Osteocyte (in vitro differentiated cells): ENCODE data around the gene SEMA3A. TPM values are rescaled to one million over a fixed set of nuclear protein-coding genes. Genes with fewer than 3 reads are reported as not detected.

Source experiments
- DNase-seq: peaks from one replicate; pipeline ENCODE4 v3.0.0; 2021; ENCODE audit warnings: mixed read lengths; ENCODE audit not compliant: unreplicated experiment; ENCODE audit errors: extremely low spot score
- H3K27ac Mint-ChIP-seq: one replicate; pipeline ENCODE4 v1.8.0; 2021; ENCODE audit warnings: mild to moderate bottlenecking, mixed read lengths; ENCODE audit not compliant: unreplicated experiment
- H3K27me3 Mint-ChIP-seq: one replicate; pipeline ENCODE4 v1.8.0; 2021; ENCODE audit warnings: mixed read lengths; ENCODE audit not compliant: unreplicated experiment
- H3K36me3 Mint-ChIP-seq: one replicate; pipeline ENCODE4 v1.8.0; 2021; ENCODE audit warnings: mixed read lengths; ENCODE audit not compliant: unreplicated experiment
- H3K4me1 Mint-ChIP-seq: one replicate; pipeline ENCODE4 v1.8.0; 2021; ENCODE audit warnings: mixed read lengths; ENCODE audit not compliant: unreplicated experiment
- H3K4me3 Mint-ChIP-seq: one replicate; pipeline ENCODE4 v1.8.0; 2021; ENCODE audit warnings: mild to moderate bottlenecking, moderate library complexity, mixed read lengths; ENCODE audit not compliant: unreplicated experiment
- H3K9me3 Mint-ChIP-seq: one replicate; pipeline ENCODE4 v1.8.0; 2021; ENCODE audit warnings: mixed read lengths; ENCODE audit not compliant: unreplicated experiment
- total RNA-seq: library from RNA; stranded (reverse); gene quantifications from 2 replicates; pipeline ENCODE4 v1.2.1, GENCODE V29; 2021
- TF ChIP-seq, protein P1 (sequence below): fragments of 200-600 bp; sonication (generic); IDR thresholded peaks from 2 replicates; pipeline ENCODE4 v1.5.0; 2021; ENCODE audit warnings: antibody characterized with exemption, mild to moderate bottlenecking, moderate library complexity

SEMA3A gene
- total RNA-seq, 1 donor from 2014 or later, result 2.4 TPM

DNA sequence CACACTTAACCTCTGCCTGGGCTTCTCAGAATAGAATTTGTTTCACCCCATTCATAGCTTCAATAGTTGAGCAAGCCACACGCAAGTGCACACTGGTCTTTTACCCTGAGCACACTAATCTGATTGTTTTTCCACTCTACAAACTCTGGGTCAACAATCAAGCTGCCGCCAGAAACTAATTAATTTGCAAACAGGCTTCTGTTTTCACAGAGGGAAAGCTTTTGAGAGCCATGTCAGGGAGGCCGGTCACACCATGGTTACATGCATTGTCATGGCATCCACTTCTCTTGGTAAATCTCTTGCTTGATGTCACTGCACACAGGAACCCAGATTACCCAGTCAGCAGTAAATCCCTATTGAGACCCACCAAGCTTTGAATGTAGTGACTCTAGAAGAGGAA is 154.2 kb downstream of the SEMA3A start:
- Mint-ChIP-seq H3K4me3 (no peak overlapping the region), H3K27me3 (no peaks in the 10 kb centered on the region), H3K27ac (no peak overlapping the region), H3K36me3 (no peaks in the 10 kb centered on the region), H3K4me1 (peaks cover 24% of the 10 kb centered on the region), H3K9me3 (no peaks in the 10 kb centered on the region)
- TF ChIP-seq, protein P1, sequence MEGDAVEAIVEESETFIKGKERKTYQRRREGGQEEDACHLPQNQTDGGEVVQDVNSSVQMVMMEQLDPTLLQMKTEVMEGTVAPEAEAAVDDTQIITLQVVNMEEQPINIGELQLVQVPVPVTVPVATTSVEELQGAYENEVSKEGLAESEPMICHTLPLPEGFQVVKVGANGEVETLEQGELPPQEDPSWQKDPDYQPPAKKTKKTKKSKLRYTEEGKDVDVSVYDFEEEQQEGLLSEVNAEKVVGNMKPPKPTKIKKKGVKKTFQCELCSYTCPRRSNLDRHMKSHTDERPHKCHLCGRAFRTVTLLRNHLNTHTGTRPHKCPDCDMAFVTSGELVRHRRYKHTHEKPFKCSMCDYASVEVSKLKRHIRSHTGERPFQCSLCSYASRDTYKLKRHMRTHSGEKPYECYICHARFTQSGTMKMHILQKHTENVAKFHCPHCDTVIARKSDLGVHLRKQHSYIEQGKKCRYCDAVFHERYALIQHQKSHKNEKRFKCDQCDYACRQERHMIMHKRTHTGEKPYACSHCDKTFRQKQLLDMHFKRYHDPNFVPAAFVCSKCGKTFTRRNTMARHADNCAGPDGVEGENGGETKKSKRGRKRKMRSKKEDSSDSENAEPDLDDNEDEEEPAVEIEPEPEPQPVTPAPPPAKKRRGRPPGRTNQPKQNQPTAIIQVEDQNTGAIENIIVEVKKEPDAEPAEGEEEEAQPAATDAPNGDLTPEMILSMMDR, result no peak
- DNase-seq, result no peak

DNA sequence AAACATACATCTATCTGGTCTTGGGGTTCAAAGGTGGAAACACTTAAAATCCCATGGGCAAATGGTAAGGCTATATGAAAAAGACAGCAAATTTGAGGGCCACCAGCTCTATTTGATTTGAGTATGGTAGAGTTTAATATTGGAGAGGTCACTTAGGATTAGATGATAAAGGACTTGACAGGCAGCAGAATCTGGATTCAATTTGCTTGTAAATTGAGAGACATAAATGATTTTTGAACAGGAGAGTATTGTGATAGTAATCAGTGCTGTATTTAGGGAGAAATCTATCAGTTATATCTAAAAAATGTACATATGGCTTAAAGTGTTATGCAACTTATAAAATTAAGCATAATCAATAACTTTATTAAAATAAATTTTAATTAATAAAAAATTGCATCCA is 155.2 kb downstream of the SEMA3A start:
- no peak overlapping the region for H3K4me3 Mint-ChIP-seq
- H3K27me3 Mint-ChIP-seq, result no peaks in the 10 kb centered on the region
- no peaks in the 10 kb centered on the region for H3K36me3 Mint-ChIP-seq
- H3K4me1 Mint-ChIP-seq, result peaks cover 24% of the 10 kb centered on the region
- H3K9me3 Mint-ChIP-seq, result no peaks in the 10 kb centered on the region
- H3K27ac Mint-ChIP-seq, result no peak overlapping the region
- TF ChIP-seq, protein P1, result no peak
- no peak for DNase-seq

DNA sequence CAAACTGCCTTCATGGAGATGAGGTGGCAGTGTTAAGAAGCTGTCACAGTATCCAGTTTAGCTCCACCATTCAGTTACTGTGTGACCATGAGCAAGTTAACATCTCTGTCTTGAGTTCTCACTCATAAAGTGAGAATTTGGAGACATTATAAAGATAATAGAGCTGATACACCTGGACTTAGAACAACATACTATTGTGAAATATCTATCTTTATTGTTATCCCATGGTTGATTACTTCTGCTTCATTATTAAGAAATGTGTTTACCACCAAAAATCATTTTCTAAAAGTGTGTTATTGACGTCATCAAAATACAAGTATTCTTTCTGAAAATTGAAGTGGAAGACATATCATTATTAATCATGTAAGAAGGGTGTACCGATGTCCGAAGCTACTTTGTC is 166.9 kb downstream of the SEMA3A start:
- Mint-ChIP-seq H3K4me3 (no peak overlapping the region), H3K36me3 (no peaks in the 10 kb centered on the region), H3K27ac (no peak overlapping the region), H3K9me3 (no peaks in the 10 kb centered on the region), H3K4me1 (peaks cover 23% of the 10 kb centered on the region), H3K27me3 (no peaks in the 10 kb centered on the region)
- DNase-seq, result no peak
- TF ChIP-seq, protein P1, result no peak

DNA sequence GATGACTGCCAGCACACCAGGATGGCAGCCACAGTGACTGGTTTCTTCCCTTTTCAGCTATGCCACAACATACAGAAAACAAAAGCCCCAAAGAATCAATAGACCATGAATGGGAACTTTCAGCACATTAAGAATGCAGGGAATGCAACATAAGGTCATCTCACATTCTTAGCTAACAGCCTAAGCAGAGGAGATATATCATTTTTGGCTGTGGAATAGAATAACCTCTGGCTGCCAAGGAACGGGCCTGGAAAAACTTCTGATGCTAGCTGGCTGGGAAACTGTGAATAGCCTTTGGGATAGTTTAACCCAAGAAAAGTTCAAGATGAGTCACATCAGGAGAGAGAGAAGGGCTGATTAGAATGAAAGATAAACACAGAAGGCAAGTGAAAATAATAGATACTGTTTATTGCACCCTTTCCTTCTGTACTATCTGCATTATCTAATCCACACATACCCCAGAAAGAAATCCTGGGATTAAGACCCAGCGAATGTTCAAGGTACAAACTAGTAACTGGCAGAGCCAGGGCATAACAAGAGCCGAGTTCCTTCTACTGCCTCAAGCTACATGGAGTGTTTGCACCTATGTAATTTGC is 169.2 kb downstream of the SEMA3A start:
- TF ChIP-seq, protein P1, result no peak
- Mint-ChIP-seq H3K4me1 (peaks cover 36% of the 10 kb centered on the region), H3K4me3 (no peak overlapping the region), H3K27ac (peak overlapping the region; percentile 80), H3K36me3 (no peaks in the 10 kb centered on the region), H3K27me3 (no peaks in the 10 kb centered on the region), H3K9me3 (no peaks in the 10 kb centered on the region)
- DNase-seq, result no peak

DNA sequence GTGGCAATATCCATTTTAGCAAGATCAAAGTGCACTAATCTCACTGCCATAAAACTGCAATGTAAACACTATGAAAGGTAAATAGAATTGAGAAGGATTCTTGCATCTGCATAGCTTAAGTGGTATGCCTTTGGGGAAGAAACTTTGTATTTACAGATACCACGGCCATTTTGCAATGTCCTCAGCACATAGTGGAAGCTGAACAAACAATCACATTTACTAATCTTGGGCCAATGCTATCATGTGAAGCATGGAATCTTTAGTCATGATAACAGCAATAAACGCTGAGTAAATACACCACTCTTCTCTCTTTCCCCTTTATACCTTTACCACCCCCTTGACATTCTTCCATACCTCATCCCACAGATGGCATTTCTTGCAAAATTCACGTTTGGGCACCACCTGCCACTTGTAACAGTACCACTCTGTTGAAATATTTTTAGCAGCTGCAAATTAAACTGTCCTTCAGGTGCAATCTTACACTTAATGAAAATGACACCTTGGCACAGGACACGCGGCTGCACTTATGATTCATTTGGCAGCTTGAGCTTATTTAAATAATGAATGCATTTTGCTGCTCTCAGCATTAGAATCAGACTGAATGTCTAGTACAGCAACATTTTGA is 171.8 kb downstream of the SEMA3A start:
- no peak for DNase-seq
- Mint-ChIP-seq H3K27ac (no peak overlapping the region), H3K4me3 (no peak overlapping the region), H3K27me3 (no peaks in the 10 kb centered on the region), H3K36me3 (no peaks in the 10 kb centered on the region), H3K4me1 (peaks cover 34% of the 10 kb centered on the region), H3K9me3 (no peaks in the 10 kb centered on the region)
- TF ChIP-seq, protein P1, result no peak
